Measurements from ENCODE around the gene METTL5. TPM values are rescaled to one million over a fixed set of nuclear protein-coding genes. Genes with fewer than 3 reads are reported as not detected.
"Not testable (repeated sequence)": the region's sequence is repeated elsewhere in the genome, so short reads cannot be mapped to it uniquely, and the experiment has no call there.

The METTL5 gene
- total RNA-seq, 1 experiment from 2014 or later, result 63.1 TPM

- Mint-ChIP-seq H3K9me3 (ENCODE audit: low read depth, unreplicated experiment) (no peaks in the 10 kb centered on the region), H3K4me1 (ENCODE audit: low read depth, unreplicated experiment) (no peaks in the 10 kb centered on the region), H3K27ac (ENCODE audit: unreplicated experiment) (no peak overlapping the region), H3K36me3 (ENCODE audit: insufficient read depth, unreplicated experiment) (no peaks in the 10 kb centered on the region), H3K4me3 (ENCODE audit: low read depth, unreplicated experiment) (no peak overlapping the region), H3K27me3 (ENCODE audit: unreplicated experiment) (no peaks in the 10 kb centered on the region)
- no peak for DNase-seq
- intact Hi-C loops (cut with micrococcal nuclease; ENCODE audit: unreplicated experiment), result no loop called here
- no TSS peak for BruUV-seq (replicated peaks)
- TF ChIP-seq CTCF (IDR thresholded peaks at IDR 0.05; ENCODE audit: unreplicated experiment), result no peak
- CTCF ChIA-PET, result no interaction called here
Observed at GRCh38 chr2:169867579-169867978, 42.9 kb upstream of the METTL5 start.

- not testable (repeated sequence) for BruUV-seq (replicated peaks); H3K36me3 Mint-ChIP-seq (ENCODE audit: insufficient read depth, unreplicated experiment); H3K27ac Mint-ChIP-seq (ENCODE audit: unreplicated experiment)
Observed at GRCh38 chr2:169866230-169866629, 41.5 kb upstream of the METTL5 start.

GRCh38 chr2:169865492-169865891, 40.8 kb upstream of the METTL5 start:
- no peak for TF ChIP-seq CTCF (IDR thresholded peaks at IDR 0.05; ENCODE audit: unreplicated experiment)
- intact Hi-C loops (cut with micrococcal nuclease; ENCODE audit: unreplicated experiment), result no loop called here
- no peak for DNase-seq
- Mint-ChIP-seq H3K4me3 (ENCODE audit: low read depth, unreplicated experiment) (no peak overlapping the region), H3K4me1 (ENCODE audit: low read depth, unreplicated experiment) (no peaks in the 10 kb centered on the region), H3K36me3 (ENCODE audit: insufficient read depth, unreplicated experiment) (no peaks in the 10 kb centered on the region), H3K27me3 (ENCODE audit: unreplicated experiment) (no peaks in the 10 kb centered on the region), H3K27ac (ENCODE audit: unreplicated experiment) (no peak overlapping the region), H3K9me3 (ENCODE audit: low read depth, unreplicated experiment) (no peaks in the 10 kb centered on the region)
- no TSS peak for BruUV-seq (replicated peaks)
- CTCF ChIA-PET, result interaction anchor here (0.6 to 0.9 kb wide), 2 partner anchors 10 to 37 kb away, joined by 3 to 6 read pairs; no protein-coding TSS in a partner anchor

More at GRCh38 chr2:169866230-169866629, 41.5 kb upstream of the METTL5 start:
- CTCF ChIA-PET, result interaction anchor here (0.6 to 0.9 kb wide), 4 partner anchors 16 to 124 kb away, joined by 3 to 6 read pairs (median 4); no protein-coding TSS in a partner anchor
- DNase-seq; intact Hi-C loops (cut with micrococcal nuclease; ENCODE audit: unreplicated experiment); H3K9me3 Mint-ChIP-seq (ENCODE audit: low read depth, unreplicated experiment); H3K27me3 Mint-ChIP-seq (ENCODE audit: unreplicated experiment); H3K4me1 Mint-ChIP-seq (ENCODE audit: low read depth, unreplicated experiment); H3K4me3 Mint-ChIP-seq (ENCODE audit: low read depth, unreplicated experiment): not testable (repeated sequence)

GRCh38 chr2:169862816-169863215, 38.1 kb upstream of the METTL5 start:
- Mint-ChIP-seq H3K27me3 (ENCODE audit: unreplicated experiment) (no peaks in the 10 kb centered on the region), H3K27ac (ENCODE audit: unreplicated experiment) (no peak overlapping the region)
- BruUV-seq (replicated peaks), result no TSS peak

More at GRCh38 chr2:169862816-169863215, 38.1 kb upstream of the METTL5 start:
- no peak overlapping the region for H3K4me3 Mint-ChIP-seq (ENCODE audit: low read depth, unreplicated experiment)
- no peaks in the 10 kb centered on the region for H3K4me1 Mint-ChIP-seq (ENCODE audit: low read depth, unreplicated experiment)
- no peaks in the 10 kb centered on the region for H3K36me3 Mint-ChIP-seq (ENCODE audit: insufficient read depth, unreplicated experiment)
- CTCF ChIA-PET, result no interaction called here
- TF ChIP-seq CTCF (IDR thresholded peaks at IDR 0.05; ENCODE audit: unreplicated experiment), result no peak
- H3K9me3 Mint-ChIP-seq (ENCODE audit: low read depth, unreplicated experiment), result no peaks in the 10 kb centered on the region
- no peak for DNase-seq
- intact Hi-C loops (cut with micrococcal nuclease; ENCODE audit: unreplicated experiment), result no loop called here
